HUES48 (cell line): Measurements from ENCODE around the gene SLCO2B1.

Experiments
- H3K27ac ChIP-seq: one replicate; pipeline ENCODE4 v1.7.0; 2013; ENCODE audit warnings: low read depth, low read length, inconsistent platforms
- H3K27me3 ChIP-seq: 2 replicates; pipeline ENCODE4 v1.6.1; 2013; ENCODE audit warnings: mild to moderate bottlenecking, low read length; ENCODE audit not compliant: control insufficient read depth, insufficient read depth
- H3K36me3 ChIP-seq: 2 replicates; pipeline ENCODE4 v1.6.1; 2013; ENCODE audit warnings: low read length; ENCODE audit not compliant: control insufficient read depth, insufficient read depth
- H3K4me1 ChIP-seq: 2 replicates; pipeline ENCODE4 v1.6.1; 2013; ENCODE audit warnings: mild to moderate bottlenecking, low read length; ENCODE audit not compliant: control insufficient read depth, insufficient read depth
- H3K4me3 ChIP-seq: 2 replicates; pipeline ENCODE4 v1.5.1; 2013; ENCODE audit warnings: mild to moderate bottlenecking, low read depth, low read length
- H3K9ac ChIP-seq: 2 replicates; pipeline ENCODE4 v1.6.1; 2013; ENCODE audit warnings: mild to moderate bottlenecking, low read depth, low read length, moderate library complexity
- H3K9me3 ChIP-seq: 2 replicates; pipeline ENCODE4 v1.6.1; 2013; ENCODE audit warnings: low read length; ENCODE audit not compliant: control insufficient read depth, insufficient read depth

The SLCO2B1 gene

DNA sequence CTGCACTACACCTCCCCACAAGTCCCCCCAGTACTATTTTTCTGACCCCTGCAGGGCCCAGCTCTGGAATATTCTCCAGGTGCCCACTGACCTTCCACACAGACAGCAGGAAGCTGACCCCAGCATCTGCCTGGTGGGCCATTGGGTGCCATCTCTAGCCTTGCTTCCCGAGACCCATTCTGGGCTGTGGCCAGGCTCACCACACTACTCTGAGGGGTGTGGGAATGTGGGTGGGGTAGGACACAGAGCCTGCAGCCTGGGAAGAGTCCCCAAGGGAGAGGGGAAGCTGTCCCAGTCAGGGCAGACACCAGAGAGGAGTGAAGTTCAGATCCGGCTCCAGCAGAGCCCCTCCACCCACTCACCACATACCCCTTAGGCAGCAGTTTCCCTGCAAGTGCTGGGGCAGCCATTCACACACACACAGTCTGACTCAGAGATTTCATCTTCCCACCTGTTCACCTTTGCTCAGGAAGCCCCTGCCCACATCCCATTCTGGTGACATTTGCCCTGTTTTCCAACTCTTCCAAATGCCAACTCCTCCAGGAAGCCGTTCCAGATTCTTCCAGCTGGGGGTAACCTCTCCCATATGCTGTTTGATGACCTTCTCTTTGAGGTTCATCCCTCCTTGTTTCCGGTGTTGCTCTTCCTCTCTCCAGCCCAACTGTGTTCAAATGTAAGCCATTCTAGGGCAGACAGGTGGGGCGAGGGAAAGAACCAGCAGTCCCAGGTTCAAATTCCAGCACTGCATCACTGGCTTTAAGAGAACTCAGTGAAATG is 1.9 kb downstream of the SLCO2B1 start:
- H3K36me3 ChIP-seq: no peaks in the 10 kb centered on the region
- no peaks in the 10 kb centered on the region for H3K9me3 ChIP-seq
- no peaks in the 10 kb centered on the region for H3K27me3 ChIP-seq
- no peak overlapping the region for H3K4me3 ChIP-seq
- H3K9ac ChIP-seq: no peak overlapping the region
- H3K27ac ChIP-seq: no peak overlapping the region
- H3K4me1 ChIP-seq: no peaks in the 10 kb centered on the region

DNA sequence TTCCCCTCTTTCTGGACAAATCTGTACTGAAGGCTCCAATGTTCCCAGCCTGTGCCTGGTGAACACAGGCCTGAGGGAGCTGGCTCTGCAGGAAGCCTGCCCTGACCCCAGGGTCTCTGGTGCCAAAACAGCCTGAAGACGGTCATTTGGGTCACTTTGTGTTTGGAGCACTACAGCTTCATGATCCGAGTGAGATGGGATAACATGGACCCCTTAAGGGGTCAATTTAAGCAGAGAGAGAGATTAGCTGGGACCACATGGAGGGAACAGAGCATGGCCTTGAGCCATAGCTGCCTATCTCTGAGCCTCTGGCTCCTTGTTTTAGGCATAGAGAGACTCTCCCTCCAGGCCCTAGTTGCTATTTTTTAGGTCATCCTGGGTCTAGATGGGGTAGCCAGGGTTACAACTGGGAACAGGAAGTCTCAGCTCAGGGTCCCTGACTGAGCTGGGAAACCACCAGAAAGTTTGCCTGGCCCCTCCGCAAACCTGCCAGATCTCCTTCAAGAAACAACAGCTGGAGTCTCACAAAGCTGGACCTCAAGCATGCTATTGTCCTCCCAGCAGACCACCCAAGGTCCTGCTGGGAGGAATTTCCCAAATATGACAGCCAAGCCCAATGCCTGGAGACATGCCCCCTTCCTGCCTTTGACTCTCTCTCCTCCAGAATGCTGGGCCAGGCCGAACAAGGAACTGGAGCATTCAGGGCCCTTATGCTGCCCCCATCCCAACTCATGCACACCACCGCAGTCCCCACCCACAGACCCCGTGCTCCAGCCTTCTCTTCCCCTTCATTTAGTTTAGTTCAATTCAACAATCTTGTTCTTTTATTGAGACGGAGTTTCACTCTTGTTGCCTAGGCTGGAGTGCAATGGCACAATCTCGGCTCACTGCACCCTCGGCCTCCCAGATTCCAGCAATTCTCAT is 4.0 kb downstream of the SLCO2B1 start:
- no peaks in the 10 kb centered on the region for H3K27me3 ChIP-seq
- H3K4me1 ChIP-seq: no peaks in the 10 kb centered on the region
- no peaks in the 10 kb centered on the region for H3K36me3 ChIP-seq
- no peak overlapping the region for H3K9ac ChIP-seq
- H3K9me3 ChIP-seq: no peaks in the 10 kb centered on the region
- no peak overlapping the region for H3K27ac ChIP-seq
- H3K4me3 ChIP-seq: no peak overlapping the region

DNA sequence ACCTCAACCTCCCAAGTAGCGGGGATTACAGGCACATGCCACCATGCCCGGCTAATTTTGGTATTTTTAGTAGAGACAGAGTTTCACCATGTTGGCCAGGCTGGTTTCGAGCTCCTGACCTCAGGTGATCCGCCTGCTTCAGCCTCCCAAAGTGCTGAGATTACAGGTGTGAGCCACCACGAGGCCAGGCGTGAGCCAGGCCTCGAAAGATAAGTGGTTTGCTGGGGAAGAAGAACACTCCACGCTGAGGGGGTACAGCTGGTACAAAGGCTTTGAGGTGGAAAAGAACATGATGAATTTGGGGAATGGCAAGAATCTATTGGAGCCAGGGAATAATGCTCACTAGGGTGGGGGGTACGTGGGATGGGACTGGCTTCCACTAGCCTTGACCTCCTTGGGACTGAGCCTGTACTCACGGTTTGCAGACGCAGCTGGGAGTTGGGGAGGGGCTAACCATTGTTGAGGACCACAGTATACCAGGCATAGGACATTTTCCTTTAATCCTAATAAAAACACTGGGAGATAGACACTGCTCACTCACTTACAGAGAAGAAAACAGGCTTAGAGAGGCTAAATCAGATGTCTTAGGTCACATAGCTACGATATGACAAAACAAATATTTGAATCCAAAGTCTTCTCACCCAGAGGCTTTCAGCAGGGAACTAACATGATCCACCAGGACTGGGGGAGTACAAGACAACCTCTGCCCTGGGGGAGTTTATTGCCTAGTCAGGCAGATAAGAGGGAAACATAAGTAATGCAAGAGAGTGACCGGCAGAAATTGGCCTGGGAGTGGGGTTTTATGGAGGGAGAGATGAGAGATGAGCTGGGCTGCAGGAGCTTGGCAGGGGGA is 4.9 kb downstream of the SLCO2B1 start:
- Histone ChIP-seq H3K27ac (no peak overlapping the region), H3K4me3 (no peak overlapping the region), H3K9me3 (no peaks in the 10 kb centered on the region), H3K4me1 (no peaks in the 10 kb centered on the region), H3K27me3 (no peaks in the 10 kb centered on the region), H3K9ac (no peak overlapping the region), H3K36me3 (no peaks in the 10 kb centered on the region)

DNA sequence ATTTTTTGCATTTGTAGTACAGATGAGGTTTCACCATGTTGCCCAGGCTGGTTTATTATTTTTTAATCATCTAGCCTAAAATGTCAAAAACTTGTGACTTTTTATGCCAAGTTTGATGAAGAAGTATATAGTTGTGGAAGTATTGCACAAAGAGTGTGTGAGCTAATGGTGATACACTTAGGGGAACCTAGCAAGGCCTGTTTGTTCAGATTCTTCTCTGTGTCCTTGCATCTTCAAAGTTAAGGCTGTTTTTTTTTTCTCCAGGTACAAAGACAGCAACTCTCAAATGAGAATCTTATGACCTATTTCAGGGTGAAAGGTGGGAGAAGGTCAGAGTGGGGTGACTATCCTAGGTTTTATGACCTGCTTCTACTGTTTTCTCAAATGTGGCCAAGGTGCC is 7.3 kb downstream of the SLCO2B1 start:
- Histone ChIP-seq H3K27me3 (no peaks in the 10 kb centered on the region), H3K36me3 (no peaks in the 10 kb centered on the region), H3K9ac (no peak overlapping the region), H3K27ac (no peak overlapping the region), H3K9me3 (no peaks in the 10 kb centered on the region), H3K4me1 (no peaks in the 10 kb centered on the region), H3K4me3 (no peak overlapping the region)

DNA sequence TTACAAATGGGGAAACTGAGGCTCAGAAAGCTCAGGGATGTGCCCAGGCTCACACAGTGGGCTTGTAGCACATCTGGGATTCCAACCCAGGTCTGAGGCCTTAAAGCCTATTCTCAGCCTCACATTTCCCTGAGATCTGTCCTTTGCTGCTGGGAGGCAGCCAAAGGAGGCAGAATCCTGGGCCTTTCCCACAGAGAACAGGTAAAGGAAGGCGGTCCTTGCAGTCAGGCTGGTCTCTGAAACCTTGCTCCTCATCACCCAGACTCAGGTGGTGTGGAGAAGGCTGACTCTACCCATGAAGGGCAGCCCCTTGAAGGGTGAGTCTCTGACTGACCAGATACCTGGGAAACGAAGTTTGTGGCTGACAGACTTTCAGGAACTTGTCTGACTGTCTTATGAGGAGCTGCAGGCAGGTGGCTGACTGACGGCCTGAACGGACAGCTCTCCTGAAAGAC is 7.8 kb downstream of the SLCO2B1 start:
- Histone ChIP-seq H3K9me3 (no peaks in the 10 kb centered on the region), H3K4me1 (no peaks in the 10 kb centered on the region), H3K4me3 (no peak overlapping the region), H3K36me3 (no peaks in the 10 kb centered on the region), H3K27me3 (no peaks in the 10 kb centered on the region), H3K27ac (no peak overlapping the region), H3K9ac (no peak overlapping the region)

DNA sequence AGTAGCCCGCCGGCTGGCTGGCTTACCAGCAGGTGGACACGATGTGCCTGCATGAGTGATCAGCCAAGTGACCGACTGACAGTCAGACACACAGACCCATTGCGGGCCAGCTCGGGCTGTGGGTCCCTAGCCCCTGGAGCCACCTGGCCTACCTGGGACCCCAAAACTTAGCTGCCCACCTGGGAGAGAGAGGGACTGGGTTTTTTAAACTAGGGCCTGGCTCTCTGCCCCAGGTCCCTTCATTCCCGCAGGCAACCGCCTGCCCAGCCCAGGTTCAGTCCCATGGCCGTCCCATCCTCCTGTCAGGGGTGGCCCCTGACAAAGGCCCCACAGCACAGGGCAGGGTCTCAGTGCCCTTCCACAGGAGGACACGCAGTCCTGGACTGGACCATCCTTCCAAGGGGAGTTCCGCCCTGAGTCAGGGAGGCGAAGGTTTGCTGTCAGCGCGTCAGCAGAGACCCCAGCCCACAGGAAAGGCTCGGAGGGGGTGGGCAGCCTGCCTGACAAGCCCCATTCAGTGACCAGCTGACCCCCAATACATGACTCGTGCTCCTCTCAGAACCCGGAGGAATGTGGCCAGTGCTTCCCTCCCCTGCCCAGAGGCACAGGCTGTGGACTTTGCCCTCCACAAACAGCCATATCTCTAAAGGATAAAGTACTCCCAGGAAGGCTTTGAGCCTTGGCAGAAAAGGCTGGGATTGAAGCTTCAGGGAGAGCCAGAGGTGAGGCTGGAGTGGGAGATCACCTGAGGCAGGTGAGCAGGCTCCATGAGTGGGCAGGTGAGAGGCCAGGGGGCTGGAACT is 8.4 kb downstream of the SLCO2B1 start:
- no peaks in the 10 kb centered on the region for H3K36me3 ChIP-seq
- H3K27me3 ChIP-seq: no peaks in the 10 kb centered on the region
- peak overlapping the region; percentile 68 for H3K27ac ChIP-seq
- H3K4me3 ChIP-seq: no peak overlapping the region
- no peaks in the 10 kb centered on the region for H3K9me3 ChIP-seq
- H3K4me1 ChIP-seq: no peaks in the 10 kb centered on the region
- H3K9ac ChIP-seq: no peak overlapping the region

DNA sequence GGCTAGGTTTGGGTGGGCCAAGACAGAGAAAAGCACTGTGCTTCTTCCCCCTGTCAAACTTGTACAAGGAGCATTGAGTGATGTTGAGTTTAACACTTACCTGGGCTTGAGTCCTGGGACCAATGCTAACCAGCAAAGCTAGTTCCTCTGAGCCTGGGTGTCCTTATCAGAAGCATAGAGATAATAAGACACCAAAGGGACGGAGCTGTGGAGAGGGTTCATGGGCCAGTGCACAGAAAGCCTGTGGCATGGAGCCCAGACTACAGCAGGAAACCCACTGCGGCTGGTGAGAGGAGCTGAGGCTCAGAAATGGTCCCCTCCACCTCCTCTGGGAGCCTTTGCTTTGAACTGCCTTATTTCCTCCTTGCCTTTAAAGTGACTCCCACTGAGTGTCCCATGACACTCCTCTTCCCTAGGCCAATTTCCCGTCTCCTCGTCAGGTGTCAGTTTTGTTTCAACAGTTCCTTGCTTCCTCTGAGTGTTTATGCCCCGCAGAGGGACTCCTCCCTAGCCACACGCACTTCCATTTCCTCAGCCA is 9.4 kb downstream of the SLCO2B1 start:
- Histone ChIP-seq H3K4me3 (no peak overlapping the region), H3K36me3 (no peaks in the 10 kb centered on the region), H3K9me3 (no peaks in the 10 kb centered on the region), H3K4me1 (no peaks in the 10 kb centered on the region), H3K27ac (peak overlapping the region; percentile 37), H3K9ac (no peak overlapping the region), H3K27me3 (no peaks in the 10 kb centered on the region)

DNA sequence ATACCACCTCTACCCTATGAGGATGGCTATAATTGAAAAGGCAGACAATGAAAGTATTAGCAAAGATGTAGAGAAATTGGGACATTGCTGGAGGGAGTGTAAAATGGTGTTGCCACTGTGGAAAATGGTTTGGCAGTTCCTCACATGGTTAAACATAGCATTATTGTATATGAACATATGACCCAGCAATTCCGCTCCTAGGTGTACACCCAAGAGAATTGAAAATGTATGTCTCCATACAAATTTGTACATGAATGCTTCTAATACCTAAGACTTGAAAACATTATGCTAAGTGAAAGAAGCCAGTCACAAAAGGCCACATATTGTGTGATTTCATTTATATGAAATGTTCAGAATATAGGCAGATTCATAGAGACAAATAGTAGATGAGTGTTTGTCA is 10.0 kb downstream of the SLCO2B1 start:
- Histone ChIP-seq H3K27me3 (no peaks in the 10 kb centered on the region), H3K9ac (no peak overlapping the region), H3K9me3 (no peaks in the 10 kb centered on the region), H3K4me1 (no peaks in the 10 kb centered on the region), H3K4me3 (no peak overlapping the region), H3K27ac (no peak overlapping the region), H3K36me3 (no peaks in the 10 kb centered on the region)

DNA sequence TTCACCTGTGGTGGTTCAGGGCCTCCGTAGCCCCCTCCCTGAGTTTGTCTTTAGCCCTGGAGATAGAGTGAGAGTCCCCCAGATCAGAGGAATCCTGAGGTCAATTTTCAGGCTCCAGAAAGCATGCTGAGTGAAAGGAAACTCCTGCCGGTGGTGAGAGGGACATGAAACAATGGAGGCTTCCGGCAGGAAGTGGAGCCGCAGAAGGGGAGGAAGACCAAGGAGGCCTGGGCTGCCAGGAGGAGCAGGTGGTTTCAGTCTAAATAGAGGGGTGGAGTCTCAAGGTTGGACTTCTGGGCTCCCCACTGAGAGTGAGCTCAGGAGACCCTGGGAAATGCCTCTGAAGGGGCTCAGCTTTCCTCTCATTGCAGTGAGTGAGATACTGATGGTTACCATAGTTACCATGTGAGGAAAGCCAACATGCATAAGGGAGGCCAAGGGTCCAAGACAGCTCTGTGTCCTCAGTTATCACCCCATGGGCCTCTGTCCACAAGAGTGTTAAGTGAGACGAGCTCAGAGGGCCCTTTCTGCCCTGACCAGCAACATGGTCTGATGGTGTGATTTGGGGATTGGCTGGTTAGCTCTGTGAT is 10.7 kb downstream of the SLCO2B1 start:
- Histone ChIP-seq H3K36me3 (no peaks in the 10 kb centered on the region), H3K9ac (no peak overlapping the region), H3K27me3 (no peaks in the 10 kb centered on the region), H3K9me3 (no peaks in the 10 kb centered on the region), H3K27ac (no peak overlapping the region), H3K4me1 (no peaks in the 10 kb centered on the region), H3K4me3 (no peak overlapping the region)

DNA sequence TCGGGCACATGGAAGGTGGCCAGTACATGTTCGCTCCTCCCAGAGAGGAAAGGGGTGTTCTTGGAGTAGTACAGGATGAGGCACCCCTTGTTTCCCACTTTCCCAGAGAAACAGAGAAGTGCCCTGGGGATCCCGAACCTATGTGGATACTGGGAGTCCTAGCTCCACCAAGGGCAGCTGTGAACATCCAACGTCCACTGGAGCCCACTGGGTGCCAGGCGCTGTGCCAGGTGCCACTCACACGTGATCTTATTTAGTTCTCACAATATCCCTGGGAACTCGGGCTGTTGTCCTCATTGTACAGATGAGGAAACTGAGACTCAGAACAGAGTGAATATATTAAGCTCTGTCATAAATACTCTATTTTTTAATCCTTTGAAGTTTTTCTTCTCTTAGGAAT is 12.0 kb downstream of the SLCO2B1 start:
- Histone ChIP-seq H3K4me3 (no peak overlapping the region), H3K4me1 (no peaks in the 10 kb centered on the region), H3K9ac (no peak overlapping the region), H3K27me3 (no peaks in the 10 kb centered on the region), H3K36me3 (no peaks in the 10 kb centered on the region), H3K27ac (no peak overlapping the region), H3K9me3 (no peaks in the 10 kb centered on the region)
